SK-N-SH (cell line): Measurements from ENCODE around the gene SEZ6L. TPM values are rescaled to one million over a fixed set of nuclear protein-coding genes. Genes with fewer than 3 reads are reported as not detected.

ENCODE experiments used
- CTCF ChIA-PET: fragments of 300-600, 350-600 bp; formaldehyde crosslinking; extraction: SDS; loops from one replicate; lab custom pipeline; 2021; lab: Yijun Ruan, JAX
- POLR2A ChIA-PET: fragments of 350-600 bp; sonication (Branson Sonifier 250); formaldehyde crosslinking; extraction: SDS; loops from one replicate; lab custom pipeline; 2020; ENCODE audit warnings: antibody characterized with exemption, inconsistent platforms; lab: Yijun Ruan, JAX
- DNase-seq: peaks from one replicate; pipeline ENCODE4 v3.0.0; 2012
- H2AFZ ChIP-seq: fragments of 200-600 bp; sonication (generic); 2 replicates; pipeline ENCODE4 v1.8.1; 2016; ENCODE audit warnings: antibody characterized with exemption, mild to moderate bottlenecking, low read depth
- H3F3A ChIP-seq: fragments of 200-600 bp; sonication (generic); replicated peaks from 2 replicates; pipeline ENCODE3; 2016; ENCODE audit warnings: antibody characterized with exemption, mild to moderate bottlenecking; ENCODE audit not compliant: insufficient read depth
- H3K27ac ChIP-seq, 2 experiments: fragments of 200-500 bp in 1 of 2; fragments of 200-600 bp in 1 of 2; sonication (Bioruptor generic) in 1 of 2; sonication (generic), shearing (Covaris generic) in 1 of 2; 2 replicates each; pipeline versions ENCODE4 v1.5.1 to v1.6.1; 2014 to 2016; ENCODE audit warnings: low read depth in 2 of 2, inconsistent platforms in 1 of 2, low read length in 1 of 2, mild to moderate bottlenecking in 1 of 2, mixed read lengths in 1 of 2
- H3K27me3 ChIP-seq: fragments of 200-600 bp; sonication (generic), shearing (Covaris generic); 2 replicates; pipeline ENCODE4 v1.6.1; 2016; ENCODE audit warnings: mixed run types; ENCODE audit not compliant: insufficient read depth
- H3K36me3 ChIP-seq, 2 experiments: fragments of 200-500 bp in 1 of 2; fragments of 200-600 bp in 1 of 2; sonication (Bioruptor generic) in 1 of 2; sonication (generic) in 1 of 2; replicated peaks in 1 of 2; 2 replicates each; pipeline versions ENCODE3 to v1.5.1; 2014 to 2016; ENCODE audit warnings: low read length in 1 of 2, mild to moderate bottlenecking in 1 of 2; ENCODE audit not compliant: insufficient read depth in 2 of 2, control insufficient read depth in 1 of 2
- H3K4me1 ChIP-seq, 2 experiments: fragments of 200-500 bp in 1 of 2; fragments of 200-600 bp in 1 of 2; sonication (Bioruptor generic) in 1 of 2; sonication (generic), shearing (Covaris generic) in 1 of 2; 2 replicates each; pipeline versions ENCODE4 v1.5.1 to v1.6.1; 2014 to 2016; ENCODE audit warnings: low read depth in 1 of 2, low read length in 1 of 2, mixed run types in 1 of 2; ENCODE audit not compliant: insufficient read depth in 2 of 2, control insufficient read depth in 1 of 2
- H3K4me2 ChIP-seq: fragments of 200-600 bp; sonication (generic), shearing (Covaris generic); 2 replicates; pipeline ENCODE4 v1.6.1; 2017; ENCODE audit warnings: mixed run types
- H3K4me3 ChIP-seq, 2 experiments: fragments of 200-500 bp in 1 of 2; fragments of 200-600 bp in 1 of 2; sonication (Bioruptor generic) in 1 of 2; sonication (generic), shearing (Covaris generic) in 1 of 2; 2 replicates each; pipeline versions ENCODE4 v1.5.1 to v1.8.1; 2014 to 2016; ENCODE audit warnings: low read depth in 2 of 2, inconsistent platforms in 1 of 2, low read length in 1 of 2, mild to moderate bottlenecking in 1 of 2, mixed read lengths in 1 of 2, moderate library complexity in 1 of 2
- H3K79me2 ChIP-seq: fragments of 200-600 bp; sonication (generic); 2 replicates; pipeline ENCODE4 v1.8.1; 2017; ENCODE audit warnings: mild to moderate bottlenecking; ENCODE audit not compliant: insufficient read depth
- H3K9ac ChIP-seq: fragments of 200-600 bp; sonication (generic); 2 replicates; pipeline ENCODE4 v1.6.1; 2017; ENCODE audit warnings: mixed run types
- H3K9me2 ChIP-seq: fragments of 200-600 bp; sonication (generic); 2 replicates; pipeline ENCODE4 v1.6.1; 2017; ENCODE audit warnings: mixed run types
- H3K9me3 ChIP-seq: fragments of 200-600 bp; sonication (generic); 2 replicates; pipeline ENCODE4 v1.6.1; 2017; ENCODE audit warnings: mixed run types, mild to moderate bottlenecking, moderate library complexity
- H4K20me1 ChIP-seq: fragments of 200-600 bp; sonication (generic); 2 replicates; pipeline ENCODE4 v1.6.1; 2017; ENCODE audit warnings: mild to moderate bottlenecking, mixed run types; ENCODE audit not compliant: insufficient read depth
- ELF1 ChIP-seq: IDR thresholded peaks from 2 replicates; pipeline ENCODE4 v1.4.0; 2012
- EP300 ChIP-seq, 2 experiments: IDR thresholded peaks; 2 replicates each; pipeline versions ENCODE4 v1.4.0 to v1.6.1; 2012; ENCODE audit warnings: borderline replicate concordance in 1 of 2, low read depth in 1 of 2, low read length in 1 of 2
- FOSL2 ChIP-seq: IDR thresholded peaks from 2 replicates; pipeline ENCODE4 v1.4.0; 2012; ENCODE audit warnings: low read depth, mild to moderate bottlenecking, moderate library complexity, borderline replicate concordance
- FOXM1 ChIP-seq: IDR thresholded peaks from 2 replicates; pipeline ENCODE4 v1.4.0; 2012; ENCODE audit warnings: low read depth, mild to moderate bottlenecking
- GABPA ChIP-seq: IDR thresholded peaks from 2 replicates; pipeline ENCODE4 v1.4.0; 2012; ENCODE audit warnings: low read depth, mild to moderate bottlenecking
- JUND ChIP-seq: IDR thresholded peaks from 2 replicates; pipeline ENCODE4 v1.4.0; 2012
- MEF2A ChIP-seq: IDR thresholded peaks from 2 replicates; pipeline ENCODE4 v1.4.0; 2012; ENCODE audit warnings: low read depth, borderline replicate concordance
- POLR2AphosphoS5 ChIP-seq: IDR thresholded peaks from 2 replicates; pipeline ENCODE4 v1.6.1; 2012; ENCODE audit warnings: low read depth, low read length
- RAD21 ChIP-seq: IDR thresholded peaks from 2 replicates; pipeline ENCODE4 v1.6.1; 2012; ENCODE audit warnings: mild to moderate bottlenecking, low read length
- RFX5 ChIP-seq: IDR thresholded peaks from 2 replicates; pipeline ENCODE4 v1.6.1; 2012; ENCODE audit warnings: mild to moderate bottlenecking, improper control_type of control experiment, low read length
- RXRA ChIP-seq: IDR thresholded peaks from 2 replicates; pipeline ENCODE4 v1.4.0; 2012; ENCODE audit warnings: low read depth, mild to moderate bottlenecking, borderline replicate concordance
- SIN3A ChIP-seq: IDR thresholded peaks from 2 replicates; pipeline ENCODE4 v1.6.1; 2012; ENCODE audit warnings: low read depth, mild to moderate bottlenecking, low read length, moderate library complexity, borderline replicate concordance
- SMC3 ChIP-seq: IDR thresholded peaks from 2 replicates; pipeline ENCODE4 v1.6.1; 2012; ENCODE audit warnings: low read depth, low read length, improper control_type of control experiment
- YY1 ChIP-seq: IDR thresholded peaks from 2 replicates; pipeline ENCODE4 v1.4.0; 2012; ENCODE audit warnings: low read depth, mild to moderate bottlenecking
- WGBS: methylation state at CpG from one replicate; pipeline ENCODE4 v1.1.6; 2017; ENCODE audit warnings: low lambda C conversion rate; 5-methylcytosine and 5-hydroxymethylcytosine counted together
- polyA plus RNA-seq, 3 experiments: library from polyadenylated mRNA; depleted of rRNA; stranded (reverse); fragments of >200 nt; gene quantifications; 2 replicates each; pipeline ENCODE4 v1.2.3, GENCODE V29; 2012
- TF ChIP-seq, protein P1 (sequence below): IDR thresholded peaks from 2 replicates; pipeline ENCODE4 v1.4.0; 2012; ENCODE audit warnings: low read depth, borderline replicate concordance
- TF ChIP-seq, protein P2 (sequence below): IDR thresholded peaks from 2 replicates; pipeline ENCODE4 v1.4.0; 2012; ENCODE audit warnings: low read depth, borderline replicate concordance

Gene SEZ6L
- polyA plus RNA-seq, 1 of the 3 experiments (the other 2 are of a cell fraction), result 0.10 TPM

DNA sequence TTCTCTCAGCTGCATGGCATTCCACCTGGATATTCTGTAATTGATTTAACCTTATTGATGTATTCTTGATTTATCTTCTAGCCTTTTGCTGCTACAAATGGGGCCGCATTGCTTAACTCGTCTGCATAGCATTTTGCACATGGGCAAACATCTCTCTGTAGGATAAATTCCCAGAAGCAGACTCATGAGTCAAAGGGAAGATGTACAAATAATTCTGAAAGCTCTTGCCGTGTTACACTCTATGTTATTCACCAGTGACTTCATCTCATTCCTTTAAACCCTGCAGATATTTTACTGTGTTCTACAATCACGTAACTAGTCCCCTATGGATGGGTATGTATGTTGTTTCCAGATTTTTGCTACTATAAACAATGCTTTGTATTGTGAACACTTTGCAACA lies 112.7 kb downstream of the SEZ6L start:
- 40% methylated on average over 4 of the region's 4 CpGs for WGBS
- Histone ChIP-seq H3K27ac (no peak overlapping the region), H3K9ac (no peak overlapping the region), H2AFZ (no peak overlapping the region), H3K27me3 (no peaks in the 10 kb centered on the region), H3K79me2 (no peaks in the 10 kb centered on the region), H3K4me3 (no peak overlapping the region), H3K9me2 (no peaks in the 10 kb centered on the region), H4K20me1 (no peaks in the 10 kb centered on the region), H3K4me2 (no peak overlapping the region), H3K9me3 (no peaks in the 10 kb centered on the region), H3K4me1 (no peaks in the 10 kb centered on the region), H3K36me3 (no peaks in the 10 kb centered on the region), H3F3A (no peaks in the 10 kb centered on the region)
- CTCF ChIA-PET, result interaction anchor here (1.1 kb wide), 1 partner anchor 109 kb away, joined by 3 read pairs; no protein-coding TSS in a partner anchor
- no peak for DNase-seq
- POLR2A ChIA-PET, result no interaction called here
- TF ChIP-seq RAD21 (no peak), GABPA (no peak), MEF2A (no peak), ELF1 (no peak)

DNA sequence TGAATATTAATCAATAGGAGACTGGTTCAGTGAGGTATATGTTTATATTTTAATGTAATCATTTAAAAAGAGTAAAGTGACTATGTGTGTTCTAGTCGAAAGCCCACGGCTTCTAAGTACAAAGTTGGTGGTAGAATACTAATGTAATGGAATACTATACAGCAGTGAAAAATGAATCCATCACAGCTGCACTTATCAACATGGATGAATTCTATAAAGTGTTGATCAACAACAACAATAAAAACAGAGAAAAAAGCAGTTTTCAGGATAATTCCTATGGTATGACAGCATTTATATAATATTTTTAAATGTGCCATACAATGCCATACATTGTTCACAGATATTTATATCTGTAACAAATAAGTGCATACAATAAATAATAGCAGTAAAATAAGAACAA lies 114.1 kb downstream of the SEZ6L start:
- Histone ChIP-seq H3K9me2 (no peaks in the 10 kb centered on the region), H3K4me2 (no peak overlapping the region), H3K27me3 (no peaks in the 10 kb centered on the region), H2AFZ (no peak overlapping the region), H3K79me2 (no peaks in the 10 kb centered on the region), H3K36me3 (no peaks in the 10 kb centered on the region), H3K4me1 (no peaks in the 10 kb centered on the region), H3K27ac (no peak overlapping the region), H4K20me1 (no peaks in the 10 kb centered on the region), H3K9ac (no peak overlapping the region)
- CTCF ChIA-PET, result no interaction called here
- no peak for DNase-seq
- no peak for TF ChIP-seq SMC3
- TF ChIP-seq, all 33 proteins: peak for 0
- 43% methylated on average over 2 of the region's 2 CpGs for WGBS
- no peaks in the 10 kb centered on the region for H3F3A ChIP-seq
- POLR2A ChIA-PET, result no interaction called here
- no peak overlapping the region for H3K4me3 ChIP-seq
- no peaks in the 10 kb centered on the region for H3K9me3 ChIP-seq

DNA sequence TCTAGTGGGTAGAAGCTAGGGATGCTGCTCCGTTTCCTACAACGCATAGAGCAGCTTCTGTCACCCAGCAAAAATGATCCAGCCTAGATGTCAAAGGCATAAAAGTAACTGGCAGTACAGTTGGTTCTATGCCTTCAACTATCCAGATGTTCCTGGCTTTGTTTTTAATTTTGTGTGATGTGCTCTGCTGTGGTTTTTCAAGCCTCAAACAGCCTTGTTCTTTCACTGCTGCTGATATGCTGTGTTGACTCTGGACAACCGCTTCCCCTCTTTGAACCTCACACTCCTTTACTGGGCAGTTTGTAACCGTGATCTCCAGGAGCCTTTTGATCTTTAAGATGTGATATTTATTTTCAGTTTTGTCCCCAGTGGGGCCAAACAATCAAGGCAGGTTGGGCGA lies 116.4 kb downstream of the SEZ6L start:
- TF ChIP-seq YY1 (no peak), RFX5 (no peak), POLR2AphosphoS5 (no peak), FOSL2 (no peak), RXRA (no peak), JUND (no peak), FOXM1 (no peak), SIN3A (no peak), EP300 (IDR thresholded peaks at IDR 0.05; ENCODE audit: borderline replicate concordance in 1 of 2, low read depth in 1 of 2, low read length in 1 of 2) (no peak)
- TF ChIP-seq, protein P1, sequence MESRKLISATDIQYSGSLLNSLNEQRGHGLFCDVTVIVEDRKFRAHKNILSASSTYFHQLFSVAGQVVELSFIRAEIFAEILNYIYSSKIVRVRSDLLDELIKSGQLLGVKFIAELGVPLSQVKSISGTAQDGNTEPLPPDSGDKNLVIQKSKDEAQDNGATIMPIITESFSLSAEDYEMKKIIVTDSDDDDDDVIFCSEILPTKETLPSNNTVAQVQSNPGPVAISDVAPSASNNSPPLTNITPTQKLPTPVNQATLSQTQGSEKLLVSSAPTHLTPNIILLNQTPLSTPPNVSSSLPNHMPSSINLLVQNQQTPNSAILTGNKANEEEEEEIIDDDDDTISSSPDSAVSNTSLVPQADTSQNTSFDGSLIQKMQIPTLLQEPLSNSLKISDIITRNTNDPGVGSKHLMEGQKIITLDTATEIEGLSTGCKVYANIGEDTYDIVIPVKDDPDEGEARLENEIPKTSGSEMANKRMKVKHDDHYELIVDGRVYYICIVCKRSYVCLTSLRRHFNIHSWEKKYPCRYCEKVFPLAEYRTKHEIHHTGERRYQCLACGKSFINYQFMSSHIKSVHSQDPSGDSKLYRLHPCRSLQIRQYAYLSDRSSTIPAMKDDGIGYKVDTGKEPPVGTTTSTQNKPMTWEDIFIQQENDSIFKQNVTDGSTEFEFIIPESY, result no peak
- TF ChIP-seq, protein P2, sequence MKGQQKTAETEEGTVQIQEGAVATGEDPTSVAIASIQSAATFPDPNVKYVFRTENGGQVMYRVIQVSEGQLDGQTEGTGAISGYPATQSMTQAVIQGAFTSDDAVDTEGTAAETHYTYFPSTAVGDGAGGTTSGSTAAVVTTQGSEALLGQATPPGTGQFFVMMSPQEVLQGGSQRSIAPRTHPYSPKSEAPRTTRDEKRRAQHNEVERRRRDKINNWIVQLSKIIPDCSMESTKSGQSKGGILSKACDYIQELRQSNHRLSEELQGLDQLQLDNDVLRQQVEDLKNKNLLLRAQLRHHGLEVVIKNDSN, result no peak
- Histone ChIP-seq H4K20me1 (no peaks in the 10 kb centered on the region), H3K9me3 (no peaks in the 10 kb centered on the region), H3K4me3 (no peak overlapping the region), H3K27me3 (no peaks in the 10 kb centered on the region), H2AFZ (no peak overlapping the region), H3K27ac (no peak overlapping the region), H3F3A (no peaks in the 10 kb centered on the region), H3K79me2 (no peaks in the 10 kb centered on the region), H3K4me2 (no peak overlapping the region), H3K4me1 (no peaks in the 10 kb centered on the region), H3K36me3 (no peaks in the 10 kb centered on the region), H3K9me2 (no peaks in the 10 kb centered on the region), H3K9ac (no peak overlapping the region)
- 19% methylated on average over 5 of the region's 5 CpGs for WGBS
- ChIA-PET CTCF (no interaction called here), POLR2A (no interaction called here)
- no peak for DNase-seq
